ENCODE results near the gene ADAM12.

- TF ChIP-seq POLR2A (IDR thresholded peaks at IDR 0.05) (no peak), CTCF (IDR thresholded peaks at IDR 0.05) (no peak), POLR2AphosphoS5 (IDR thresholded peaks at IDR 0.05; ENCODE audit: insufficient read depth in 1 of 2, low read depth in 1 of 2) (no peak)
These were observed 372.0 kb downstream of the ADAM12 start for GRCh38 chr10:126016156-126016805.
